Measurements from ENCODE around the gene RMI1.

DNA sequence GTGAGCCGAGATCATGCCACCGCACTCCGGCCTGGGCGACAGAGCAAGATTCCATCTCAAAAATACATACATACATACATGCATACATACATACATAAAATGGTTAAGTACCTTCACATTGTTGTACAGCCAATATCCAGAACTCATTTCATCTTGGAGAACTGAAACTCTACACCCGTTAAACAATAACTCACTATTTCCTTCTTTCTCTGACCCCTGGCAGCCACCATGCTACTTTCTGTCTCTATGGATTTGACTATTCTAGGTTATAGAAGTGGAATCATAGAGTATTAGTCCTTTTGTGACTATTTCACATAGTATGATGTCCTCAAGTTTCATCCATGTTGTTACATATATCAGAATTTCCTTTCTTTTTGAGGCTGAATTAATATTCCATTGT lies 49.7 kb upstream of the RMI1 start:
- TF ChIP-seq, protein P1, sequence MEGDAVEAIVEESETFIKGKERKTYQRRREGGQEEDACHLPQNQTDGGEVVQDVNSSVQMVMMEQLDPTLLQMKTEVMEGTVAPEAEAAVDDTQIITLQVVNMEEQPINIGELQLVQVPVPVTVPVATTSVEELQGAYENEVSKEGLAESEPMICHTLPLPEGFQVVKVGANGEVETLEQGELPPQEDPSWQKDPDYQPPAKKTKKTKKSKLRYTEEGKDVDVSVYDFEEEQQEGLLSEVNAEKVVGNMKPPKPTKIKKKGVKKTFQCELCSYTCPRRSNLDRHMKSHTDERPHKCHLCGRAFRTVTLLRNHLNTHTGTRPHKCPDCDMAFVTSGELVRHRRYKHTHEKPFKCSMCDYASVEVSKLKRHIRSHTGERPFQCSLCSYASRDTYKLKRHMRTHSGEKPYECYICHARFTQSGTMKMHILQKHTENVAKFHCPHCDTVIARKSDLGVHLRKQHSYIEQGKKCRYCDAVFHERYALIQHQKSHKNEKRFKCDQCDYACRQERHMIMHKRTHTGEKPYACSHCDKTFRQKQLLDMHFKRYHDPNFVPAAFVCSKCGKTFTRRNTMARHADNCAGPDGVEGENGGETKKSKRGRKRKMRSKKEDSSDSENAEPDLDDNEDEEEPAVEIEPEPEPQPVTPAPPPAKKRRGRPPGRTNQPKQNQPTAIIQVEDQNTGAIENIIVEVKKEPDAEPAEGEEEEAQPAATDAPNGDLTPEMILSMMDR (IDR thresholded peaks at IDR 0.05) = no peak
- TF ChIP-seq POLR2AphosphoS5 (IDR thresholded peaks at IDR 0.05; ENCODE audit: insufficient read depth in 1 of 2, low read depth in 1 of 2) (no peak), POLR2A (IDR thresholded peaks at IDR 0.05) (no peak)
